Femur (tissue), 1 donor: ENCODE measurements around the gene CCT7.
"Not testable (repeated sequence)": the region's sequence is repeated elsewhere in the genome, so short reads cannot be mapped to it uniquely, and the experiment has no call there.

Experiments used
- DNase-seq: peaks from one replicate; pipeline ENCODE4 v3.0.0-alpha.2; 2017

Gene CCT7

GRCh38 chr2:73233932-73234832 lies at the start of gene CCT7:
TSS of gene CCT7 (plus strand) at chr2:73234308. CDS start at chr2:73234379, 71 bp downstream.
- DNase-seq: peak; percentile 94

GRCh38 chr2:73185965-73186364 lies 48.1 kb upstream of the CCT7 start:
- no peak for DNase-seq

DNA sequence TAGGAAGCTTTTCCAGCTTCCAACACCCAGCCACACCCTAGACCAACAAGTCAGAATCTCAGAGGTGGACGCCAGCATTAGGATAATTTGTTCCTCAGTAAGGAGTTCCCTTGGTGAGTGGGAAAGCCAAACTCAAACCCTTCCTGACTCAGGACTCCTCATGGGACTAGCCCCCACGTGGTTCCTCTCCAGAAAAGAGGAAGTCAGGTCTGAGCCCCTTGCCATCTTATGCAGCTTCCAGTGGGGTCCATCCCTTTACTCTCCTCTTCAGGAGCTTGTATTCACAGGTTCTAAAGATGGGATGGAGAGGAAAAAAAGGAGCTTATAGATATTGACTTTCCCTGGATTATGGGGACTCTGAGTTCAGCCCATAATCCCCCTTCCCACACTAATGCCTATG lies 46.6 kb upstream of the CCT7 start:
- DNase-seq: no peak

DNA sequence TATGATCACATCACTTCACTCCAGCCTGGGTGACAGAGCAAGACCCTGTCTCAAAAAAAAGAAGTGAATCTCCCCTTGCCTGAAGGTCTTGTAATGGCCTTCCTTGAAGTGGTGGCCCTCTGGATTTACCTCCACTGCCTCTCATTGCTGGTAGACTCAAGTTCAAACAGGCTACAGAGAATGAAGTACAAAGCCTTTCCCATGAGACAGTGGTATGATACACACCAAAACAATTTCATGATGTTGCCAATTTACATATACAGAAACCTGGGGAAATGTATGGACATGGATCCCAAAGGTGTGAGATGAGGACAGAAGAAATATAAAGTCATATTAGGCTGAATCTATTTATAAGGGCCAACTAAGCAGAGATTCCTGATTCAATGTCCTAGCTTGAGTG lies 36.5 kb upstream of the CCT7 start:
- DNase-seq: no peak

- not testable (repeated sequence) for DNase-seq
Measured at GRCh38 chr2:73200281-73200680, 33.8 kb upstream of the CCT7 start.

- DNase-seq: no peak
Measured at GRCh38 chr2:73202156-73203054, 31.7 kb upstream of the CCT7 start, which contains the start of gene NOTO. TSS of gene NOTO (plus strand) at chr2:73202574. CDS start at chr2:73202667, 93 bp downstream.

DNA sequence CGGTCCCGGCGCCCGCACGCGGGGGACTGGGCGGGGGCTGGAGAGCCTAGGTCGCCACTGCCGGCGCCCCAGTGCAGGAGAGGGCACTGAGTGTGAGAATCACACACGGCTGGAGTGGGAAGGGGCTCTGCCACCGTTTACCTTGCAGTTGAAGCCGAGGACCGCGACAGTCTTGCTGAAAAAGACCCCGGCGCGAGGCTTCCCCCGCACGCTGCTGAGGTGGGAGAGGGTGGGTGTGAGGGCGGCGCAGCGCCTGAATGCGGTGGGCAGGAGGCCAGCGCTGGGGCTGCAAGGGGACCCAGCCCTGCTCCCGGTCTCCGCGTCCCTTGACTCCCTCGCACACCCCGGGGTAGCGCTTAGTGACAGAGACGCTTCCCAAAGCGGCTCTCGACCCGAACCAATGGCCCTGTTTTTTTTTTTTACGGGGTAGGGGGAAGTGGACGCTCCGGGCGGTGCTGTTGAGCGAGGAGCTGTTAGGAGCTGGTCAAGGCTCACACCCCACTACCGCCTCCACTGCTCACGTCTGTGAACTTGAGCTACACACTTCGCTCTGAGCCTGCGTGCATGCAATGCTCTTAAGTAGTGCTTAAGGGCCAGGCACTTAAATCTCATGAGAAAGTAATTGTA lies 30.9 kb upstream of the CCT7 start:
- no peak for DNase-seq

DNA sequence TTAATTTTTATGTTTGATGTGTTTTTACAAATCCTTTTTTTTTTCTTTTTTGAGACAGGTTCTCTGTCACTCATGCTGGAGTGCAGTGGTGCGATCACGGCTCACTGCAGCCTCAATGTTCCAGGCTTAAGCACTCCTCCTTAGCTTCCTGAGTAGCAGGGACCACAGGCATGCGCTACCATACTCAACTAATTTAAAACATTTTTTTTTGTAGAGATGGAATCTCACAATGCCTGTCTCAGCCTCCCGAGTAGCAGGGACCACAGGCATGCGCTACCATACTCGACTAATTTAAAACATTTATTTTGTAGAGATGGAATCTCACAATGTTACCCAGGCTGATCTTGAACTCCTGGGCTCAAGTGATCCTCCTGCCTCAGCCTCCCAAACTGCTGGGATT lies 28.5 kb upstream of the CCT7 start:
- DNase-seq: no peak

- no peak for DNase-seq
Measured at GRCh38 chr2:73208258-73208657, 25.9 kb upstream of the CCT7 start.

DNA sequence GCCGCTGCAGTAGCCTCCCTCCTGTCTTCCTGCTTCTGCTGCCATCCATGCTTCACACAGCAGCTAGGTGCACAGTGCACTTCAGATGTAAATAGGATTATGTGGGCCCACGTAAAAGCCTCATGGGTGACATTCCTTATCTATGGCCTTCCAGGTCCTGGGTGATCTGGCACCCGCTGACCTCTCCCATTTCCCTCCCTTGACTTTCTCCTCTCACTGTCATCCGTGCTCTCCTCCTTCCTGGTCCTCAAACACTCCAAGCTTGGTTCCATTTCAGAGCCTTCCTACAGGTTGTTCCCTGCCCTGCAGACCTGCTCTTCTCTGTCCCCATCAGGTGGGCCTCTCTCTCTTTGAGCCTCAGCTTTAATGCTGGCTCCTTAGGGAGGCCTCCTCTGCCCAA lies 24.1 kb upstream of the CCT7 start:
- DNase-seq: no peak

DNA sequence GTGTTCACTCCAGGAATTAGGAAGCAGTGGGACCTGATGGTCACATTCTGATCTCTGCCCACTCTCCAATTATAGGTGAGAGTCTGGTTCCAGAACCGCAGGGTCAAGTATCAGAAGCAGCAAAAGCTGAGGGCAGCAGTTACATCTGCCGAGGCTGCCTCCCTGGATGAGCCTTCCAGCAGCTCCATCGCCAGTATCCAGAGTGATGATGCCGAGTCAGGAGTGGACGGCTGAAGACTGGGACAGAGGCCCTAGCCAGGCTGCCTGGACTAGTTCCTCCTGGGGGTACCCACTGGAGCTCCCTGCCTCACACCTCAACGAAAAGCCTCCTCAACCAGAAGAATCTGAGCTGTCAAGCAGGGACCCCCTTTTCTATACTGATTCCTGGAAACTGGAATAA lies 23.4 kb upstream of the CCT7 start:
- no peak for DNase-seq

DNA sequence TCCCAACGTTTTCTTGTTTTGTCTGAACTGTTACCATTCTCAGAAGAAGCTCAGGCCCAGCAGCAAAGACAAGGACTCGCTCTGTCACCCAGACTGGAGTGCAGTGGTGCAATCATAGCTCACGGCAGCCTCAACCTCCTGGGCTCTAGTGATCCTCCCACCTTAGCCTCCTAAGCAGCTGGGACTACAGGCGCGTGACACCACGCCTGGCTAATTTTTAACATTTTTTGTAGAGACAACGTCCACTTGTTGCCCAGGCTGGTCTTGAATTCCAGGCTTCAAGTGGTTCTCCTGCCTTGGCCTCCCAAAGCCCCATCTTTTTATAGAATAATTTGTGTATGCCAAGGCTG lies 22.0 kb upstream of the CCT7 start:
- DNase-seq: no peak

GRCh38 chr2:73212448-73213176 lies 21.5 kb upstream of the CCT7 start:
- peak; percentile 66 for DNase-seq

DNA sequence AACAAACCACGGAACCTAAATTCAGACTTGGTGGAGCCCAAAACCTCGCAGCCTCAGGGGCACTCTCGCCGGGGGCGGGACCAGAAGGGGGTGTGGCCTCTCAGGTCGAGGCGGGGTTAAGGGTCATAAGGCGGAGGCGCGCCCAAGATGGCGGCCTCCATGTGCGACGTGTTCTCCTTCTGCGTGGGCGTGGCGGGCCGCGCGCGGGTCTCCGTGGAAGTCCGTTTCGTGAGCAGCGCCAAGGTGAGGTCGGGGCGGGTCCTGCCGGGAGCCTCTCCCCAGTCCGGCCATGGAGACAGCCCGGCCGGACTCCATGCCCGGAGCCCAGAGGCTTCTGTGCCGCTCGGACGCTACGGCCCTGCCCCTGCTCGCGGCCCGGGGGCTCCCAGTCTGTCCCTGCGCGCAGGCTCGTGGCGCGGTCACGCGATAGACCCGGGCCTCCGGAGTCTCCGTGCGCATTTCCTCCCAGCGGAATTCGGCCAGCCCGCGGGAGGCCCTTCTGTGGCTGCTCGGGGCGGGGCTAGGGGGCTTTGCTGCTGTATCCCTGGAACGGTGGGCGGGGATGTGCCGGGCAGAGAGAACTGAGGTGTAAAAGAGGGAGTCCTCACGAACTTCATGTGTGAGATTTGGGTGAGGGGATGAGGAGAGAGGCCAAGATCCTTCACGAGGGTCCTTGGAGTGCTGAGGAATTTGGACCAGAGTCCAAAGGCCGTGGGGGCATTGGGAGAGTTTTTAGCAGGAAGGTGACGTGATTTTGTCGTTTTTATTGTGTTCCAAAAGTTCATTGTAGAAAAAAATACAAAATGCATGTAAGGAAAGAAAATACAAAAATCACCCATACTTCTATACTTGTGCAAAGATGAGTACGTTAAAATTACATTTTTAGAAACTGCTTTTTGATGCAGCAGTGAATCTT lies 19.7 kb upstream of the CCT7 start, which contains the start of gene SMYD5:
SMYD5 (plus strand) TSS at position 126 of the 916 bp plus-strand sequence; CDS start at position 148, 22 bp downstream.
- DNase-seq: peak; percentile 88

GRCh38 chr2:73215254-73215653 lies 18.9 kb upstream of the CCT7 start:
- no peak for DNase-seq

GRCh38 chr2:73217160-73217559 lies 16.9 kb upstream of the CCT7 start:
- DNase-seq: no peak

DNA sequence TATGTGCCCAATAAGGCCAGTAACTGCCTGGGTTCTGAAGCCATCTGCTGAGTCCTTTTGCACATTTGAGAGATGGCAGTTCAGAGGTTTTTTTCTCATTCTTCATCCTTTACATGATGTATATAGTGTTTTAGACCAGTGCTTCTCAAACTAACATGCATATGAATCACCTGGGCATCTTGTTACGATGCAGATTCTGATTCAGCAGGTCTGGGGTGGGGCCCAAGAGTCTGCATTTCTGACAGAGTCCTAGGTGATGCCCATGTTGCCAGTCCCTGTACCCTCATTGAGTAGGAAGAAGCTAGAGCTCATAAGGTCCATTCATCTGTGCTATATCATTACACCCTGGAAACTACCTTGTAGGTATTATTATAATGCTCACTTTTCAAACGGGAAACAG lies 16.3 kb upstream of the CCT7 start:
- DNase-seq: no peak

DNA sequence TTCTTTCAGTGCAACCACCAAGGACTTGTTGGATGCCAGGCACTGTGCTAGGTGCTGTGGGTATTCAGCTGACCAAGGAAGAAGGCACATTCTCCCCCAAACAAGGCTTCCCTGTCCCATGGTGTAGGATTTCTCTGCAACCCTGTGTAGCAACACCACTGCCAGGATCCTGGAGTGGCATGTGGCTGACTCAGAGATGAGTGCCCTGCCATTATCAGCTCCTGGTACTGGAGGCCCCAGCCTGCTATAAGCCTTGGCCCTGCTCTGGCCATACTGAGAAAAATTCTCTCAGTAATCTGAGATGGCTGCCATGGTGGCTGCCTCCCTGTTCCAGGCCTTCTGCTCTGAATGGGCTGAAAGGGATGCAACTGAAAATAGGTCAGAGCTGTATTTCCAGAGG lies 15.8 kb upstream of the CCT7 start:
- no peak for DNase-seq

GRCh38 chr2:73223821-73224220 lies 10.3 kb upstream of the CCT7 start:
- DNase-seq: no peak

DNA sequence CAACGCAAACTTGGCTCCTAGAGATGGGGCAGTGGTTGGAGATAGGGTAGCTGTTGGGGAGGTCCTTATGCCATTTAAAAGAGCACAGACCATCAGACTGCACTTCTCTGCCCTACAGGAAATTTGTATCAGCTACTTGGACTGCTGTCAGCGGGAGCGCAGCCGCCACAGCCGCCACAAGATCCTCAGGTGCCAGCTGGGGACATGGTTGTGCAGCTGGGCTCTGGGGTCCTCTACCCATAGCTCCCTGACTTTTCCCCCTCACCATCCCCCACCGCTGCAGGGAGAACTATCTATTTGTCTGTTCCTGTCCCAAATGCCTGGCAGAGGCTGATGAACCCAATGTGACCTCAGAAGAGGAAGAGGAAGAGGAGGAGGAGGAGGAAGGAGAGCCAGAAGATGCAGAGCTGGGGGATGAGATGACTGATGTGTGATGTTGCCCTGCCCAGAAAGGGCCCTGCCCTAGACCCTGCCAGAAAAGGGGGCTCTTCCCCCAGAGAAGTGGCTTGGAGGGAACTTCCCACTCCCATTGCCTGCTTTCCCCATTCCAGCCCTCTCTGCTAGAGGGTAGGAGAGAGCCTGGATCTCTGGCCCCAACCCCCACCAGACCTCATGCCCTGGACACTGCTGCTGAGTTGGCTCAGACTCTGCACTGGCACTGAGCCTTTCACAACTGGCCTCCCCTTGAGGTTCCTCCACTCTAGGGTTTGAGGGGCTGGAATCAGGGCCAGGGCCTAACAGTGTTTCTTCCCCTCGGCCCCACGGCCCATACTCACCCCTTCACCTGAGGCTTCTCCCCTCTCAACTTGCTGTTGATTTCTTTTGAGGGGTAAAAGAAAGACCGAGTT lies 8.4 kb upstream of the CCT7 start:
- no peak for DNase-seq
